SK-N-SH (cell line): Measurements from ENCODE around the gene SERPINI1. TPM values are rescaled to one million over a fixed set of nuclear protein-coding genes. Genes with fewer than 3 reads are reported as not detected.

Source experiments
- CTCF ChIA-PET: fragments of 300-600, 350-600 bp; formaldehyde crosslinking; extraction: SDS; loops from one replicate; lab custom pipeline; 2021; lab: Yijun Ruan, JAX
- POLR2A ChIA-PET: fragments of 350-600 bp; sonication (Branson Sonifier 250); formaldehyde crosslinking; extraction: SDS; loops from one replicate; lab custom pipeline; 2020; ENCODE audit warnings: antibody characterized with exemption, inconsistent platforms; lab: Yijun Ruan, JAX
- DNase-seq: peaks from one replicate; pipeline ENCODE4 v3.0.0; 2012
- H2AFZ ChIP-seq: fragments of 200-600 bp; sonication (generic); 2 replicates; pipeline ENCODE4 v1.8.1; 2016; ENCODE audit warnings: antibody characterized with exemption, mild to moderate bottlenecking, low read depth
- H3F3A ChIP-seq: fragments of 200-600 bp; sonication (generic); replicated peaks from 2 replicates; pipeline ENCODE3; 2016; ENCODE audit warnings: antibody characterized with exemption, mild to moderate bottlenecking; ENCODE audit not compliant: insufficient read depth
- H3K27ac ChIP-seq, 2 experiments: fragments of 200-500 bp in 1 of 2; fragments of 200-600 bp in 1 of 2; sonication (Bioruptor generic) in 1 of 2; sonication (generic), shearing (Covaris generic) in 1 of 2; 2 replicates each; pipeline versions ENCODE4 v1.5.1 to v1.6.1; 2014 to 2016; ENCODE audit warnings: low read depth in 2 of 2, inconsistent platforms in 1 of 2, low read length in 1 of 2, mild to moderate bottlenecking in 1 of 2, mixed read lengths in 1 of 2
- H3K27me3 ChIP-seq: fragments of 200-600 bp; sonication (generic), shearing (Covaris generic); 2 replicates; pipeline ENCODE4 v1.6.1; 2016; ENCODE audit warnings: mixed run types; ENCODE audit not compliant: insufficient read depth
- H3K36me3 ChIP-seq, 2 experiments: fragments of 200-500 bp in 1 of 2; fragments of 200-600 bp in 1 of 2; sonication (Bioruptor generic) in 1 of 2; sonication (generic) in 1 of 2; replicated peaks in 1 of 2; 2 replicates each; pipeline versions ENCODE3 to v1.5.1; 2014 to 2016; ENCODE audit warnings: low read length in 1 of 2, mild to moderate bottlenecking in 1 of 2; ENCODE audit not compliant: insufficient read depth in 2 of 2, control insufficient read depth in 1 of 2
- H3K4me1 ChIP-seq, 2 experiments: fragments of 200-500 bp in 1 of 2; fragments of 200-600 bp in 1 of 2; sonication (Bioruptor generic) in 1 of 2; sonication (generic), shearing (Covaris generic) in 1 of 2; 2 replicates each; pipeline versions ENCODE4 v1.5.1 to v1.6.1; 2014 to 2016; ENCODE audit warnings: low read depth in 1 of 2, low read length in 1 of 2, mixed run types in 1 of 2; ENCODE audit not compliant: insufficient read depth in 2 of 2, control insufficient read depth in 1 of 2
- H3K4me2 ChIP-seq: fragments of 200-600 bp; sonication (generic), shearing (Covaris generic); 2 replicates; pipeline ENCODE4 v1.6.1; 2017; ENCODE audit warnings: mixed run types
- H3K4me3 ChIP-seq, 2 experiments: fragments of 200-500 bp in 1 of 2; fragments of 200-600 bp in 1 of 2; sonication (Bioruptor generic) in 1 of 2; sonication (generic), shearing (Covaris generic) in 1 of 2; 2 replicates each; pipeline versions ENCODE4 v1.5.1 to v1.8.1; 2014 to 2016; ENCODE audit warnings: low read depth in 2 of 2, inconsistent platforms in 1 of 2, low read length in 1 of 2, mild to moderate bottlenecking in 1 of 2, mixed read lengths in 1 of 2, moderate library complexity in 1 of 2
- H3K79me2 ChIP-seq: fragments of 200-600 bp; sonication (generic); 2 replicates; pipeline ENCODE4 v1.8.1; 2017; ENCODE audit warnings: mild to moderate bottlenecking; ENCODE audit not compliant: insufficient read depth
- H3K9ac ChIP-seq: fragments of 200-600 bp; sonication (generic); 2 replicates; pipeline ENCODE4 v1.6.1; 2017; ENCODE audit warnings: mixed run types
- H3K9me2 ChIP-seq: fragments of 200-600 bp; sonication (generic); 2 replicates; pipeline ENCODE4 v1.6.1; 2017; ENCODE audit warnings: mixed run types
- H3K9me3 ChIP-seq: fragments of 200-600 bp; sonication (generic); 2 replicates; pipeline ENCODE4 v1.6.1; 2017; ENCODE audit warnings: mixed run types, mild to moderate bottlenecking, moderate library complexity
- H4K20me1 ChIP-seq: fragments of 200-600 bp; sonication (generic); 2 replicates; pipeline ENCODE4 v1.6.1; 2017; ENCODE audit warnings: mild to moderate bottlenecking, mixed run types; ENCODE audit not compliant: insufficient read depth
- CTCF ChIP-seq: fragments of 200-600 bp; sonication (generic); IDR thresholded peaks from 2 replicates; pipeline ENCODE4 v1.6.1; 2017; ENCODE audit warnings: antibody characterized with exemption, mild to moderate bottlenecking, moderate library complexity
- FOXJ3 ChIP-seq: sonication (generic); formaldehyde crosslinking; IDR thresholded peaks from 2 replicates; pipeline ENCODE4 v1.5.1; 2020; ENCODE audit warnings: mild to moderate bottlenecking, missing genetic modification reagents
- FOXM1 ChIP-seq: IDR thresholded peaks from 2 replicates; pipeline ENCODE4 v1.4.0; 2012; ENCODE audit warnings: low read depth, mild to moderate bottlenecking
- MAX ChIP-seq: IDR thresholded peaks from 2 replicates; pipeline ENCODE4 v1.4.0; 2012; ENCODE audit warnings: low read depth
- MEF2A ChIP-seq: IDR thresholded peaks from 2 replicates; pipeline ENCODE4 v1.4.0; 2012; ENCODE audit warnings: low read depth, borderline replicate concordance
- MXI1 ChIP-seq: IDR thresholded peaks from 2 replicates; pipeline ENCODE4 v1.6.1; 2012; ENCODE audit warnings: mild to moderate bottlenecking, low read depth, low read length, improper control_type of control experiment
- RAD21 ChIP-seq: IDR thresholded peaks from 2 replicates; pipeline ENCODE4 v1.6.1; 2012; ENCODE audit warnings: mild to moderate bottlenecking, low read length
- RCOR1 ChIP-seq: fragments of 150-350 bp; IDR thresholded peaks from 2 replicates; pipeline ENCODE4 v1.6.1; 2017; ENCODE audit warnings: antibody characterized with exemption, low read length
- REST ChIP-seq: IDR thresholded peaks from 2 replicates; pipeline ENCODE4 v1.6.1; 2012; ENCODE audit warnings: mild to moderate bottlenecking, low read depth, low read length, moderate library complexity
- RFX5 ChIP-seq: IDR thresholded peaks from 2 replicates; pipeline ENCODE4 v1.6.1; 2012; ENCODE audit warnings: mild to moderate bottlenecking, improper control_type of control experiment, low read length
- SIN3A ChIP-seq: IDR thresholded peaks from 2 replicates; pipeline ENCODE4 v1.6.1; 2012; ENCODE audit warnings: low read depth, mild to moderate bottlenecking, low read length, moderate library complexity, borderline replicate concordance
- USF1 ChIP-seq: IDR thresholded peaks from 2 replicates; pipeline ENCODE4 v1.4.0; 2012; ENCODE audit warnings: low read depth, borderline replicate concordance
- USF2 ChIP-seq: fragments of 150-350 bp; IDR thresholded peaks from 2 replicates; pipeline ENCODE4 v1.6.1; 2017; ENCODE audit warnings: antibody characterized with exemption, low read length, low read depth, borderline replicate concordance
- WGBS: methylation state at CpG from one replicate; pipeline ENCODE4 v1.1.6; 2017; ENCODE audit warnings: low lambda C conversion rate; 5-methylcytosine and 5-hydroxymethylcytosine counted together
- polyA plus RNA-seq, 3 experiments: library from polyadenylated mRNA; depleted of rRNA; stranded (reverse); fragments of >200 nt; gene quantifications; 2 replicates each; pipeline ENCODE4 v1.2.3, GENCODE V29; 2012

SERPINI1 gene
- polyA plus RNA-seq, 1 of the 3 experiments (the other 2 are of a cell fraction): 1.9 TPM

- peaks cover 86% of the 10 kb centered on the region for H4K20me1 ChIP-seq
- H3K9me3 ChIP-seq: no peaks in the 10 kb centered on the region
- WGBS: 98% methylated on average over 2 of the region's 2 CpGs
- H2AFZ ChIP-seq: no peak overlapping the region
- H3K9me2 ChIP-seq: no peaks in the 10 kb centered on the region
- H3K27me3 ChIP-seq: no peaks in the 10 kb centered on the region
- H3K36me3 ChIP-seq: peaks cover 3 to 4% of the 10 kb centered on the region in 2 experiments
- H3K4me1 ChIP-seq: peaks cover 11 to 16% of the 10 kb centered on the region in 2 experiments; a peak in 3 of 4 replicates
- H3K79me2 ChIP-seq: peaks cover 99% of the 10 kb centered on the region
- POLR2A ChIA-PET: no interaction called here
- H3F3A ChIP-seq: peaks cover 11% of the 10 kb centered on the region
- DNase-seq: no peak
- no peak overlapping the region for H3K9ac ChIP-seq
- no peak for TF ChIP-seq USF2
- TF ChIP-seq RCOR1: no peak
- TF ChIP-seq SIN3A: no peak
- no peak for TF ChIP-seq RFX5
- no peak for TF ChIP-seq RAD21
- no peak for TF ChIP-seq MXI1
- TF ChIP-seq MEF2A: no peak
- TF ChIP-seq MAX: no peak
- TF ChIP-seq FOXJ3 (CRISPR knock-in tag): no peak
- TF ChIP-seq USF1: no peak
- TF ChIP-seq FOXM1: no peak
- TF ChIP-seq CTCF: no peak
- TF ChIP-seq REST: no peak
- TF ChIP-seq, all 33 proteins: peak for 0
- H3K4me2 ChIP-seq: no peak overlapping the region
- H3K4me3 ChIP-seq: no peak overlapping the region
- H3K27ac ChIP-seq: no peak overlapping the region
- CTCF ChIA-PET: interaction anchor here (1.2 kb wide), 1 partner anchor 45 kb away, joined by 3 read pairs; no protein-coding TSS in a partner anchor
These were observed 5.9 kb upstream of the SERPINI1 start for GRCh38 chr3:167729591-167729990.
